KMS-11 (cell line): ENCODE measurements around the gene GAPDHS.

Experiments used
- H2AFZ ChIP-seq: fragments of 200-600 bp; sonication (generic); 2 replicates; pipeline ENCODE4 v1.6.1; 2016; ENCODE audit warnings: antibody characterized with exemption, mixed run types, low read depth
- H3K27ac ChIP-seq: fragments of 200-600 bp; sonication (generic); 2 replicates; pipeline ENCODE4 v1.6.1; 2016; ENCODE audit warnings: mild to moderate bottlenecking, mixed run types
- H3K27me3 ChIP-seq: fragments of 200-600 bp; sonication (generic); 2 replicates; pipeline ENCODE4 v1.6.1; 2017; ENCODE audit warnings: mild to moderate bottlenecking, low read depth, mixed run types, moderate library complexity; ENCODE audit not compliant: insufficient read depth
- H3K36me3 ChIP-seq: fragments of 200-600 bp; sonication (generic); 2 replicates; pipeline ENCODE4 v1.6.1; 2017; ENCODE audit warnings: mild to moderate bottlenecking, mixed run types; ENCODE audit not compliant: insufficient read depth
- H3K4me1 ChIP-seq: fragments of 200-600 bp; sonication (generic); 2 replicates; pipeline ENCODE4 v1.6.1; 2016; ENCODE audit warnings: mild to moderate bottlenecking, low read depth, mixed run types; ENCODE audit not compliant: poor library complexity, severe bottlenecking
- H3K4me2 ChIP-seq: fragments of 200-600 bp; sonication (generic); 2 replicates; pipeline ENCODE4 v1.7.0; 2016; ENCODE audit warnings: mild to moderate bottlenecking, mixed run types
- H3K4me3 ChIP-seq: fragments of 200-600 bp; sonication (generic); IDR thresholded peaks from 2 replicates; pipeline ENCODE4 v1.6.1; 2017; ENCODE audit warnings: low read depth, low read length, mixed read lengths; ENCODE audit not compliant: insufficient read depth
- H3K79me2 ChIP-seq: fragments of 200-600 bp; sonication (generic); 2 replicates; pipeline ENCODE4 v1.6.1; 2016; ENCODE audit warnings: low read depth, mixed run types; ENCODE audit not compliant: insufficient read depth
- H3K9ac ChIP-seq: fragments of 200-600 bp; sonication (generic); 2 replicates; pipeline ENCODE4 v1.6.1; 2016; ENCODE audit warnings: mild to moderate bottlenecking, mixed run types
- H4K20me1 ChIP-seq: fragments of 200-600 bp; sonication (generic); 2 replicates; pipeline ENCODE4 v1.6.1; 2016; ENCODE audit warnings: mild to moderate bottlenecking, mixed run types; ENCODE audit not compliant: insufficient read depth
- CTCF ChIP-seq: fragments of 200-600 bp; sonication (generic); conservative IDR thresholded peaks from 2 replicates; pipeline ENCODE4 v1.6.1; 2017; ENCODE audit warnings: low read depth, mild to moderate bottlenecking, antibody characterized with exemption, low read length, moderate library complexity, mixed read lengths

Gene GAPDHS

GRCh38 chr19:35533201-35533821, at the start of gene GAPDHS:
Gene GAPDHS (plus strand): TSS chr19:35533456. CDS start chr19:35533528, 72 bp downstream.
- TF ChIP-seq CTCF, result no peak
- H2AFZ ChIP-seq, result no peak within 1 kb of the TSS
- no peak within 1 kb of the TSS for H3K4me3 ChIP-seq
- no peaks in the 10 kb centered on the region for H3K36me3 ChIP-seq
- no peaks in the 10 kb centered on the region for H4K20me1 ChIP-seq
- no peak within 1 kb of the TSS for H3K9ac ChIP-seq
- H3K4me1 ChIP-seq, result no peaks in the 10 kb centered on the region
- H3K79me2 ChIP-seq, result no peaks in the 10 kb centered on the region
- no peak within 1 kb of the TSS for H3K4me2 ChIP-seq
- peaks cover 61% of the 10 kb centered on the region for H3K27me3 ChIP-seq
- H3K27ac ChIP-seq, result no peak within 1 kb of the TSS

DNA sequence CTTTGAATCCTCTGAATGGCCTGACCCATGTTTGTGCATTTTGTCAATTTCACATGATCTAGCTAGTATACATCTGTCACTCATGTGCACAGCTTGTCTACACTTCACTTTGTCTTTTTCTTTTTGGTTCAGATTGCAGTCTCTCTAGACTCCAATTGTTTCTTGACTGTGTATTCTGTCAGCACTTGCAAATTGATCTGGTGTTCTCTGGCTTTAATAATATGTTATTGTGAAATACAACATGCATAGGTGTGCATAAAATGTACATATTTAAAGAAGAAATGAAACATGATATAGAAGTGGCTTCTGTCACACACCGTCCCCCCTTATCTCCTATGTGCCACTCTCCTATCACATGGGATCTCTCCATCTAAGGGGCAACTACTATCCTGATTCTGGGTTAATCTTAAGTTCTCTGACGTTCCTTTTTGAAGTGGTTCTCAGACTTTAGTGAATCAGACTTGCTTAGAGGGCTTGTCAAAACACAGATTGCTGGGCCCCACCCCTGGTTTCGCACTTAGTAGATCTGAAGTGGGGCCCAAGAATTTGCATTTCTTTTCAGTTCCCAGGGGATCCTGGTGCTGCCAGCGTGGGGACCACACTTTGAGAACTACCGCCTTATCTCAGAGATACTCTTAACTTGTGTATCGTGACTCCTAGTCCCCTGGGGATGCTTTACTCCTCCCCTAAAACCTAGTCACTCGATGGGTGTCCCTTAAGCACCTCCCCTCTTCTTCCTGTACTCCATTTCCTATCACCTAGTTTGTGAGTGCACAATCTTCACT, 48.8 kb upstream of the GAPDHS start:
- no peaks in the 10 kb centered on the region for H3K79me2 ChIP-seq
- H3K9ac ChIP-seq, result no peak overlapping the region
- H3K4me2 ChIP-seq, result no peak overlapping the region
- H3K27me3 ChIP-seq, result peaks cover 29% of the 10 kb centered on the region; the same call in 1 of the 2 replicates
- no peaks in the 10 kb centered on the region for H3K4me1 ChIP-seq
- H3K27ac ChIP-seq, result no peak overlapping the region
- TF ChIP-seq CTCF, result no peak
- H3K36me3 ChIP-seq, result no peaks in the 10 kb centered on the region
- no peak overlapping the region for H3K4me3 ChIP-seq
- H2AFZ ChIP-seq, result no peak overlapping the region
- no peaks in the 10 kb centered on the region for H4K20me1 ChIP-seq

DNA sequence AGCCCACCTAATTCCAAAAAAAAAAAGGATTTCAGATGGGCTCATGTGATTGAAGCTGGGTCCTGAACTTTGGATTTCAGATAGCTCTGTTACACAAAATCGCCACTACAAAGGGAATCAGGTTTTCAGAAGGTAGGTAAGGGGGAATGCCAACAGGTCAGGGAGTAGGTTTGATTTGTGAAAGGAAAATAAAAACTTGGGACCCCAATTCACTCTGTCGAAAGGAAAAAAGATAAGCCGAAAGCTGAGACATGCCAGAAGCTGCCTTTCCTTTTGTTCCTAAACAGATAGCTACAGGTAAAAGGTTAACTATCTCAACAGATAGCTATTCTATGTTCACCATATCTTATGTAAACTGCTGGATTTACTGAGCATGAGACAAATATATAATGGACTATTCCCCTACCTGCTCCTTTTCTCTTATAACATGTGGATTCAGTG, 47.0 kb upstream of the GAPDHS start:
- Histone ChIP-seq H3K9ac (no peak overlapping the region), H3K79me2 (no peaks in the 10 kb centered on the region), H4K20me1 (no peaks in the 10 kb centered on the region), H3K27ac (no peak overlapping the region), H3K4me1 (no peaks in the 10 kb centered on the region), H2AFZ (no peak overlapping the region), H3K4me2 (no peak overlapping the region), H3K27me3 (peaks cover 39% of the 10 kb centered on the region), H3K36me3 (no peaks in the 10 kb centered on the region), H3K4me3 (no peak overlapping the region)
- TF ChIP-seq CTCF, result no peak

DNA sequence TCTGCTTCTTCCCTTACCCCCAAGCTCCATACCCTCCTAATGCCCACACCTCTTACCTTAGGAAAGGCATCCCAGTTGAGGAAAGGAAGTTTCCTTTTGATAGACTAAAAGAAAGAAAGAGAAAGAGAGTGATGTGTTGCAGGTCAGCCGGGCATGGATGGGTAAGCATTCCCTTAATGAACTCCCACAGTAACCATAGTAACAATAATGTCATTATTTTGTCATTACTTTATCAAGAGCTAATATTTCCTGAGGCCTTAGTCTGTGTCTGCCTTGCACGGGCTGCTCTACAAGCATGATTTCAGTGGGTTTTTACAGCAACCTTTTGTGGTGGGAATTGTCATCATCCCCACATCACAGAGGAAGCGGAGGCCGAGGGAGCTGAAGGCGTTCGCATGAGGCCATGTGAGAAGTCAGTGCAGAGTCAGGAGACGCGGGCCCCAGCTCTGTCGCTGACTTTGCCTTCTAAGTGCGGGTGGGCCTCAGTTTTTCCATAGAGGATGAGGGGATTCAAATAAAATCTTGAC, 45.5 kb upstream of the GAPDHS start:
- TF ChIP-seq CTCF, result no peak
- Histone ChIP-seq H3K4me1 (no peaks in the 10 kb centered on the region), H3K36me3 (no peaks in the 10 kb centered on the region), H3K4me2 (no peak overlapping the region), H3K4me3 (no peak overlapping the region), H2AFZ (no peak overlapping the region), H4K20me1 (no peaks in the 10 kb centered on the region), H3K27ac (no peak overlapping the region), H3K27me3 (peaks cover 47% of the 10 kb centered on the region), H3K9ac (no peak overlapping the region), H3K79me2 (no peaks in the 10 kb centered on the region)
